Common myeloid progenitor, CD34-positive (primary cell): ENCODE measurements around the gene HS6ST1.
A peak's percentile ranks its signal among the peaks of the same experiment; 100 is the strongest.

ENCODE experiments used
- CTCF ChIA-PET: fragments of 350-600 bp; sonication (Branson Sonifier 250); formaldehyde crosslinking; loops from one replicate; lab custom pipeline; 2021; ENCODE audit warnings: antibody characterized with exemption; lab: Charles Lee
- POLR2A ChIA-PET: fragments of 350-600 bp; sonication (Branson Sonifier 250); formaldehyde crosslinking; loops from one replicate; lab custom pipeline; 2021; ENCODE audit warnings: antibody characterized with exemption; lab: Charles Lee
- DNase-seq, 3 donors: peaks; one replicate each; pipeline versions ENCODE4 v3.0.0 to v3.0.0-alpha.2; 2013
- H3K27ac ChIP-seq, 2 experiments: 1 replicate in 1 of 2; 2 replicates in 1 of 2; pipeline ENCODE4 v1.7.0; 2013; ENCODE audit warnings: inconsistent platforms in 2 of 2, low read length in 2 of 2, mild to moderate bottlenecking in 2 of 2, low read depth in 1 of 2, moderate library complexity in 1 of 2; ENCODE audit not compliant: severe bottlenecking in 2 of 2, insufficient read depth in 1 of 2, poor library complexity in 1 of 2
- H3K27me3 ChIP-seq, 5 experiments: replicated peaks in 2 of 5; 1 replicate in 3 of 5; 2 replicates in 2 of 5; pipeline versions ENCODE4 v1.6.1 to v1.7.0; 2013; ENCODE audit warnings: low read length in 4 of 5, mild to moderate bottlenecking in 2 of 5, moderate library complexity in 2 of 5, inconsistent platforms in 1 of 5; ENCODE audit not compliant: insufficient read depth in 5 of 5, control insufficient read depth in 4 of 5
- H3K36me3 ChIP-seq, 4 experiments: 1 replicate in 2 of 4; 2 replicates in 2 of 4; pipeline versions ENCODE4 v1.6.1 to v1.7.0; 2013; ENCODE audit warnings: low read length in 3 of 4, control low read depth in 1 of 4, mild to moderate bottlenecking in 1 of 4; ENCODE audit not compliant: control insufficient read depth in 4 of 4, insufficient read depth in 4 of 4
- H3K4me1 ChIP-seq, 4 experiments: 1 replicate in 3 of 4; 2 replicates in 1 of 4; pipeline versions ENCODE4 v1.6.1 to v1.7.1; 2013; ENCODE audit warnings: low read length in 3 of 4, mild to moderate bottlenecking in 3 of 4, control low read depth in 1 of 4, inconsistent platforms in 1 of 4, moderate library complexity in 1 of 4; ENCODE audit not compliant: control insufficient read depth in 4 of 4, insufficient read depth in 4 of 4; ENCODE audit errors: control extremely low read depth in 1 of 4
- H3K4me3 ChIP-seq, 7 experiments: 1 replicate in 4 of 7; 2 replicates in 3 of 7; pipeline versions ENCODE4 v1.5.1 to v1.7.0; 2013; ENCODE audit warnings: mild to moderate bottlenecking in 7 of 7, low read length in 6 of 7, moderate library complexity in 6 of 7, inconsistent platforms in 2 of 7, low read depth in 2 of 7, control low read depth in 1 of 7; ENCODE audit not compliant: insufficient read depth in 4 of 7, control insufficient read depth in 1 of 7; ENCODE audit errors: extremely low read depth in 1 of 7
- H3K9me3 ChIP-seq, 5 experiments: 1 replicate in 4 of 5; 2 replicates in 1 of 5; pipeline versions ENCODE4 v1.6.1 to v1.7.1; 2013; ENCODE audit warnings: low read length in 4 of 5, mild to moderate bottlenecking in 2 of 5, inconsistent platforms in 1 of 5, low read depth in 1 of 5, moderate library complexity in 1 of 5; ENCODE audit not compliant: control insufficient read depth in 4 of 5, insufficient read depth in 2 of 5; ENCODE audit errors: control extremely low read depth in 1 of 5
- WGBS: methylation state at CpG from one replicate; pipeline ENCODE4 v1.1.5; 2013; ENCODE audit not compliant: insufficient coverage; 5-methylcytosine and 5-hydroxymethylcytosine counted together

HS6ST1 gene

DNA sequence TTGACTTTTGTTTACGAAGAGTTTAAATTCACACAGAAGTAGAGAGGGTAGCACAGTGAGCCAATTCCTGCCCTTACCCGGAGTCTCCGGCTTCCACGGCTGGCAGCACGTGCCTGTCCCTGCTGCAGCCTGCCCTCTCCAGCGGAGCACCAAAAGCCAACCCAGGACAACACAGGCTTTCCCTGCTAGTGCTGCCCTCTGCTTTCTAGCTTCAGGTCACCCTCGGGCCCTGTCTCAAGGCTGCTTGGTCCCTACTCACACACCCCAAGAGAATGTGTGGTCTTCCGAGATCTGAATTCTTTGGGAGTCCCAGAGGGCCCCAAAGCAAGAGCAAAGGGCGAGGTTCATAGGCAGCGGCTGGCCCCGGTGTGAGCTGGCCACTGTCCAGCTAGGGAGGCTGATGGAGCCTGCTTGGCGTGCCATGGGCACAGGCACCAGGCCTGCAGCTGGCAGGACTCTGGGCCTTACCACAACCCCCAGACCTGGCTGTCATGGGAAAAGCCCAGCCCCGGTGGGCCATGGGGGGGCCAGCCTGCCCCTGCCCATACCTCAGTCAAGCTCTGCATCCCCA is 7.0 kb upstream of the HS6ST1 start:
- WGBS: 100% methylated on average over 12 of the region's 13 CpGs
- Histone ChIP-seq H3K4me3 (no peak overlapping the region), H3K9me3 (no peaks in the 10 kb centered on the region), H3K4me1 (peaks cover 0 to 29% (median 16%) of the 10 kb centered on the region in 4 experiments), H3K36me3 (no peaks in the 10 kb centered on the region), H3K27ac (no peak overlapping the region), H3K27me3 (no peaks in the 10 kb centered on the region)
- ChIA-PET CTCF (interaction anchor here (1.0 kb wide), 1 partner anchor 147 kb away, joined by 6 read pairs; no protein-coding TSS in a partner anchor), POLR2A (no interaction called here)
- no peak for DNase-seq

DNA sequence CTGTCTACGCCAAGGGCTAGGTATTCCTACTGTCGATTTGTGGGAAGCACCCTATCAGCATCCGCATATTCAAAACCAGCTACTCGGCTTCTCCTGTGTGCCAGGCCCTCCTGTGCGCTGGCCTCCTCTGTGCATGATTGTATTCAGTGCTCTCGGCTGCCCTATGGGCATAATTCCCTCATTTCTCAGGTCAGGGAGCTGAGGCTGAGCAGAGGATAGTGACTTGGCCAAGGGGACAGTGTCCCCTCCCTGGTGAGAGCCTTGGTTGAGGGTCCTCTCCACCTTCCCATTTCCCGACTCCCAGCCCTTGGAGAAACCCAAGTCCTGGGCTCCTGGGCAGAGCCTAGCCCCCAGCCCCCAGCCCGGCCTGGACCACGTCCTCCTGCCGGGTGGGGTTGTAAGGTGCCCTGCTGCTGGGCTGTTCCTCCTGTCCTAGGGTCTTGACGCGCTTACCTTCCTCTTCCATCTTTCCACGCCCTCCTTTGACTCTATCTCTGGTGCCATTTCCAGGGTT is 6.3 kb upstream of the HS6ST1 start:
- H3K27me3 ChIP-seq: no peaks in the 10 kb centered on the region
- DNase-seq: no peak
- peaks cover 0 to 37% (median 23%) of the 10 kb centered on the region in 4 experiments for H3K4me1 ChIP-seq
- ChIA-PET CTCF (interaction anchor here (1.0 kb wide), 1 partner anchor 148 kb away, joined by 6 read pairs; no protein-coding TSS in a partner anchor), POLR2A (no interaction called here)
- no peaks in the 10 kb centered on the region for H3K9me3 ChIP-seq
- WGBS: over 99% methylated on average over 8 of the region's 13 CpGs
- H3K27ac ChIP-seq: no peak overlapping the region
- H3K36me3 ChIP-seq: no peaks in the 10 kb centered on the region
- no peak overlapping the region for H3K4me3 ChIP-seq

DNA sequence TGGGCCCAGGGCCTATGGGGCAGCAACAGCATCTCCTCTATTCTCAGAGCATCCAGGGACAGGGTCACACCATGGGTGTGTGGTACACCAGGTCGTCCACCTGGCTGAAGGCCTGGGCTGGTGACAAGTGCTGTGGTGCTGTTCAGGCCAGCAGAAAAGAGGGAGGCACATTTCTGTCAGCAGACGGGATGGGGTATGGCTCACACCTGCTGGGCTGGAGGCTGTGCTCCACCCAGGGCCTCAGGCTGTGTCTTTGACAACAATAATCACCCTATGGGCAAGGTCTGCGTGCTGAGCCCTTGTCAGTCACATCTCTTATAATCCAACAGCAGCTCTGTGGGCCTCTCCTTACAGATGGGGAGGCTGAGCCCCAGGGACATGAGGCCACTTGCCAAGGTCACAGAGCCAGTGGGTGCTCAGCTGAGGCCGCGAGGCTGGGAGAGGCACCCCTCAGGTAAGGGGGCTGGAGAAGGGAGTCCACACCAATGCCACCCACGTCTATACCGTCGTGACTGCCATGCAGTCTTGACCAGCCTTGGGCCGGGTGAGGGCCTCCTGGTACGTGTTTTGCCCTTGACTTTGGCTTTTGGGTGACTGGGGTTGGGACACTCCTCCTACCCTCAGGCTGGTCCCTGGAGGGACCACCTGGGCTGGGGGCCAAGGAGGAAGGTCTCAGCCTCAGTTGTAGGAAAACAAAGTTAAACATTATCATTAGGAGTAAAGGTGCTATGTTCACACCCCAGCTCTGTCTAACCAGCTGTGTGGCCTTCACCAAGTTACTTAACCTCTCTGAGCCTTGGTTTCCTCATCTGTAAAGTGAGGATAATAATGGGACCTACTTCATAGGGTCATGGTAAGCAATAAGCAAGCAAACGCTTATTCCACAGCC is 5.6 kb upstream of the HS6ST1 start:
- ChIA-PET POLR2A (no interaction called here), CTCF (interaction anchor here (1.1 kb wide), 1 partner anchor 389 kb away, joined by 4 read pairs; no protein-coding TSS in a partner anchor)
- H3K4me3 ChIP-seq: no peak overlapping the region
- H3K36me3 ChIP-seq: no peaks in the 10 kb centered on the region
- no peak for DNase-seq
- no peak overlapping the region for H3K27ac ChIP-seq
- no peaks in the 10 kb centered on the region for H3K27me3 ChIP-seq
- H3K9me3 ChIP-seq: no peaks in the 10 kb centered on the region
- H3K4me1 ChIP-seq: peaks cover 0 to 42% (median 29%) of the 10 kb centered on the region in 4 experiments
- 99% methylated on average over 8 of the region's 11 CpGs for WGBS

DNA sequence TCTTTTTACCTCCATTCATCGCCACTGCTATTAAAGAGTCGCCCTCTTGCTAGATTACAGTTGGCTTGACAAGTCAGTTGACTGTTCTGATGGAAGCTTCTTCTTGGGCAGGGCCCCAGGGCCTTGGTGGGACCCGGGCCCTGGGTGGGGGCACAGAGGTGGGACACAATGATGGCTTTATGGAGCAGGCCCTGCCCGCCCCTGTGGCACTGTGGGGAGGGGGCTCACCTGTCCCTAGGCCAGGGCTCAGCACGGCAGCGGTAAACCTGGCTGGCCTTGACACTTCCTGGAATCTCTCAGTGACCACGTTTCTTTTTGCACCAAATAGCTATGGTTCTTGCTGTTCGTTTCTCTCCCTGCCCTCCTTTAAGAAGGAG is 4.9 kb upstream of the HS6ST1 start:
- no peak for DNase-seq
- CTCF ChIA-PET: interaction anchor here (0.8 to 1.4 kb wide), 3 partner anchors 8 to 389 kb away, joined by 3 to 5 read pairs (median 4); no protein-coding TSS in a partner anchor
- 98% methylated on average over 8 of the region's 8 CpGs for WGBS
- Histone ChIP-seq H3K36me3 (no peaks in the 10 kb centered on the region), H3K4me3 (no peak overlapping the region), H3K27me3 (no peaks in the 10 kb centered on the region), H3K4me1 (peaks cover 0 to 46% (median 31%) of the 10 kb centered on the region in 4 experiments), H3K9me3 (no peaks in the 10 kb centered on the region), H3K27ac (no peak overlapping the region)
- POLR2A ChIA-PET: no interaction called here

DNA sequence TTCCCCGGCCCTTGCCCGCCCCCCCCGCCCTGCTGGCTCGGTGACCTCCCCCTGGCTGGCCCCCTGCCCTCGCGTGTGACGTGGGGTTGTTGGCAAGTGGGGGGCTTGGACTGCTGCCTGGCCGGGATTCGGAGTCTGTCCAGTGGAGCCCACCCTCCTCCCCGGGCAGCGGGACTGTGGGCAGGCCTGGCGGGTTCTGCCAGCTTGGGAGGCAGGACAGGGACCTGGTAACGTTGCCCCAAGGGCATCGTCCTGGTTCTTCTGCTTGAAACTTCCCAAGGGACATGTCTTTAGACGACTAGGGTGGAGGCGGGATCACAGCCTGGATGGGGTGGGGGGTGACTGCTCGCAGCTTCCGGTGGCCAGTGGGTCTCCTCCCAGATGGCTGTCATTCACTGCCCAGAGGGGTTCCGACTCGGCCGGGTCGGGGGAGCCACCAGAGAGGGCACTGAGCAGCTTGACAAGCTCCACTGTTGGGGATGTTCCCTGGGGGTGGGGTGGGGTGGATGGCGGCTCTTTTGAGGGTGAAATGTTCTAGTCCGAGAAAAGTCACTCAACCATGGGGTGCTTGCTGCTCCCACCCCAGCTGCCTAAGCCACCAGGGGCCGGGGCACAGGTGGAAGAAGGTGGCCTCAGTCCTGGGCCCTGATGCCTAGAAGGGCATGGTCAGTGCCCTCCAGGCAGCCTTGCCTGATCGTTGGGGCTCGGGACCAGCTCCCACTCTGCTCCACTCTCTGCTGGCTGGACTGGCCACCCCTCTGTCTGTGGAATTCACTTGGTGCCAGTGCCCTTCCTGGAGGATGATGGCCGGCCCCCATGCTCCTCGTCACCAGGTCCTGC is 4.3 kb upstream of the HS6ST1 start:
- peaks cover 0 to 46% (median 31%) of the 10 kb centered on the region in 4 experiments for H3K4me1 ChIP-seq
- 92% methylated on average over 17 of the region's 29 CpGs for WGBS
- no peaks in the 10 kb centered on the region for H3K36me3 ChIP-seq
- H3K4me3 ChIP-seq: peak overlapping the region in 4 of 7 experiments; percentile 64 to 78 (median 72)
- peak overlapping the region in 1 of 2 experiments; percentile 89 for H3K27ac ChIP-seq
- H3K27me3 ChIP-seq: no peaks in the 10 kb centered on the region
- POLR2A ChIA-PET: no interaction called here
- no peak for DNase-seq
- CTCF ChIA-PET: interaction anchor here (0.8 to 1.4 kb wide), 3 partner anchors 9 to 390 kb away, joined by 3 to 5 read pairs (median 4); no protein-coding TSS in a partner anchor
- H3K9me3 ChIP-seq: no peaks in the 10 kb centered on the region

DNA sequence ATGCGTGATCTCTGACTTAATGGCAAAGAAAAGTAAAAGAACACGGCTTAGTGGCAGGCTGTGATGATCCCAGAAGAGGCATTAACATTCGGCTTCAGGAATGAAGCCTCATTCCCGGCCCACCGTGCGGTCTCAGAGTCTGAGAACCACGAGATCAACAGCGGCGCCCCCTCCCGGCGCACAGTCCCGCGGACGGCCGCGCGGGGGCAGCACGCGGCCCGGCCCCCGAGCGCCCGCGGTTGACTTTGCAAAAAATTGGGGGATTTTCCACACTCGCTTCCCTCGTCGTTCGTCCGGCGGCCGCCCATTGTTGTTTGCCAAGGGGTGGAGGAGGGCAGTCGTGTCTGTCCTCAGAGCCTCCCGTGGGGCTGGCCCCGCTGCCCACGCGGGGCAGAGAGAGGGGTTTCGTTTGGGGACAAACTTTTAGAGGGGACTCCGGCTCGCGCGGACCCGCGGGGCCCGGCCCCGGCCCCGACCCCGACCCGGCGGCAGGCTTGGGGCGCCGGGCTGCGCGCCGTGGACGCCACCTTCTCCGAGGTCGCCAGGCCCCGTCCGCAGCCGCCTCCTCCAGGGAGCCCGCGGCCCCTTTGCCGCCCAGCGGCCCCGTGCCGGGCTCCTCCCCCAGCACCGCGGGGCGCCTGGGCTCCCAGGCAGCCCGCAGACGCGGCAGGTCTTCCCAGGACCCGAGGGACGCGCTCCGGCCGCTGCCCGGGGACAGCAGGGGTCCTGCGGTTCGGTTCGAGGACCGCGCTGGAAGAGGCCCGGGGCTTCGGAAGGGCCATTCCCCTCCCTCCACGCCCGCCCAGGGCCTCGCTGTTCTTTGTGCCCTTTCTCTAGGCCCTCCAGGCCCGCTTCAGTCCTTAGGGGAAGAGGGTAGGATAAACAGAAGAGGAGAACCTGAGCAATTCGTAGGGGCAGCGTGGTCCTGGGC is 3.4 kb upstream of the HS6ST1 start:
- H3K4me3 ChIP-seq: peak overlapping the region; percentile 48 to 78 (median 71)
- 3% methylated on average over 63 of the region's 91 CpGs for WGBS
- peaks cover 0 to 1% (median 0%) of the 10 kb centered on the region in 4 experiments for H3K36me3 ChIP-seq
- ChIA-PET POLR2A (interaction anchor here (1.0 kb wide), 1 partner anchor 42 kb away, joined by 4 read pairs; no protein-coding TSS in a partner anchor), CTCF (interaction anchor here (0.7 to 1.9 kb wide), 4 partner anchors 10 to 213 kb away, joined by 3 to 6 read pairs (median 4); no protein-coding TSS in a partner anchor)
- peak; percentile 74 to 87 (median 83) for DNase-seq
- H3K4me1 ChIP-seq: peaks cover 0 to 52% (median 39%) of the 10 kb centered on the region in 4 experiments
- peak overlapping the region; percentile 61 to 89 for H3K27ac ChIP-seq
- H3K9me3 ChIP-seq: no peaks in the 10 kb centered on the region
- no peaks in the 10 kb centered on the region for H3K27me3 ChIP-seq
